Mesendoderm (in vitro differentiated cells): ENCODE results near the gene TRMT2A.

Experiments
- DNase-seq: peaks from one replicate; pipeline ENCODE4 v3.0.0; 2013
- H2AK5ac ChIP-seq: 2 replicates; pipeline ENCODE4 v1.6.1; 2013; ENCODE audit warnings: low read length, inconsistent platforms
- H2BK120ac ChIP-seq: 2 replicates; pipeline ENCODE4 v1.6.1; 2013; ENCODE audit warnings: low read depth, mild to moderate bottlenecking, low read length, moderate library complexity, mixed read lengths
- H2BK15ac ChIP-seq: replicated peaks from 2 replicates; pipeline ENCODE4 v1.6.1; 2013; ENCODE audit warnings: low read depth, mild to moderate bottlenecking, moderate library complexity
- H2BK5ac ChIP-seq: 2 replicates; pipeline ENCODE4 v1.6.1; 2013; ENCODE audit warnings: low read length, inconsistent platforms
- H3K18ac ChIP-seq: 2 replicates; pipeline ENCODE4 v1.6.1; 2013; ENCODE audit warnings: mild to moderate bottlenecking, low read length, mixed read lengths
- H3K23ac ChIP-seq: one replicate; pipeline ENCODE4 v1.6.1; 2013; ENCODE audit warnings: low read length
- H3K27ac ChIP-seq: 2 replicates; pipeline ENCODE4 v1.5.1; 2013; ENCODE audit warnings: low read depth, mild to moderate bottlenecking, inconsistent platforms, low read length, moderate library complexity
- H3K27me3 ChIP-seq: 2 replicates; pipeline ENCODE4 v1.6.1; 2013; ENCODE audit warnings: low read length, control low read depth, mild to moderate bottlenecking, inconsistent platforms; ENCODE audit not compliant: insufficient read depth, poor library complexity
- H3K36me3 ChIP-seq: 2 replicates; pipeline ENCODE4 v1.6.1; 2013; ENCODE audit warnings: low read length, inconsistent platforms; ENCODE audit not compliant: control insufficient read depth, insufficient read depth
- H3K4ac ChIP-seq: one replicate; pipeline ENCODE4 v1.6.1; 2013; ENCODE audit warnings: low read depth, mild to moderate bottlenecking, low read length, moderate library complexity
- H3K4me1 ChIP-seq: 2 replicates; pipeline ENCODE4 v1.6.1; 2013; ENCODE audit warnings: low read depth, low read length, inconsistent platforms; ENCODE audit not compliant: control insufficient read depth
- H3K4me2 ChIP-seq: 2 replicates; pipeline ENCODE4 v1.6.1; 2013; ENCODE audit warnings: low read length
- H3K4me3 ChIP-seq: 2 replicates; pipeline ENCODE4 v1.5.1; 2013; ENCODE audit warnings: mild to moderate bottlenecking, low read length
- H3K56ac ChIP-seq: one replicate; pipeline ENCODE4 v1.6.1; 2013; ENCODE audit warnings: low read length
- H3K79me1 ChIP-seq: 2 replicates; pipeline ENCODE4 v1.6.1; 2013; ENCODE audit warnings: low read length, inconsistent platforms
- H3K79me2 ChIP-seq: 2 replicates; pipeline ENCODE4 v1.6.1; 2013; ENCODE audit warnings: mild to moderate bottlenecking, low read length; ENCODE audit not compliant: control insufficient read depth, insufficient read depth
- H3K9ac ChIP-seq: 2 replicates; pipeline ENCODE4 v1.6.1; 2013; ENCODE audit warnings: low read length, inconsistent platforms
- H4K5ac ChIP-seq: one replicate; pipeline ENCODE4 v1.6.1; 2013; ENCODE audit warnings: low read length
- H4K8ac ChIP-seq: one replicate; pipeline ENCODE4 v1.6.1; 2013; ENCODE audit warnings: low read depth, mild to moderate bottlenecking, control low read depth, low read length, moderate library complexity
- WGBS: extraction: QIAGEN DNeasy Blood & Tissue Kit; methylation state at CpG from one replicate; pipeline ENCODE4 v1.1.7; 2013; ENCODE audit warnings: low lambda C conversion rate, missing lambda C conversion rate; ENCODE audit not compliant: insufficient coverage; ENCODE audit errors: extremely low coverage; 5-methylcytosine and 5-hydroxymethylcytosine counted together

Gene TRMT2A

GRCh38 chr22:20089226-20089976 is 27.6 kb downstream of the TRMT2A start:
- no peak overlapping the region for H3K56ac ChIP-seq
- no peak overlapping the region for H3K23ac ChIP-seq
- peaks cover 4% of the 10 kb centered on the region for H3K4me1 ChIP-seq
- no peak overlapping the region for H2AK5ac ChIP-seq
- H3K27me3 ChIP-seq = no peaks in the 10 kb centered on the region
- H4K5ac ChIP-seq = no peak overlapping the region
- H3K36me3 ChIP-seq = peaks cover 51% of the 10 kb centered on the region
- WGBS = no CpG with 5 or more reads among the region's 17 CpGs
- H3K4ac ChIP-seq = no peak overlapping the region
- DNase-seq = no peak
- H3K27ac ChIP-seq = no peak overlapping the region
- no peak overlapping the region for H2BK5ac ChIP-seq
- no peak overlapping the region for H4K8ac ChIP-seq
- no peak overlapping the region for H3K4me2 ChIP-seq
- peaks cover 27% of the 10 kb centered on the region for H3K79me2 ChIP-seq
- no peak overlapping the region for H3K4me3 ChIP-seq
- no peak overlapping the region for H2BK15ac ChIP-seq
- no peak overlapping the region for H3K9ac ChIP-seq
- H2BK120ac ChIP-seq = no peak overlapping the region
- peaks cover 41% of the 10 kb centered on the region for H3K79me1 ChIP-seq
- H3K18ac ChIP-seq = no peak overlapping the region

DNA sequence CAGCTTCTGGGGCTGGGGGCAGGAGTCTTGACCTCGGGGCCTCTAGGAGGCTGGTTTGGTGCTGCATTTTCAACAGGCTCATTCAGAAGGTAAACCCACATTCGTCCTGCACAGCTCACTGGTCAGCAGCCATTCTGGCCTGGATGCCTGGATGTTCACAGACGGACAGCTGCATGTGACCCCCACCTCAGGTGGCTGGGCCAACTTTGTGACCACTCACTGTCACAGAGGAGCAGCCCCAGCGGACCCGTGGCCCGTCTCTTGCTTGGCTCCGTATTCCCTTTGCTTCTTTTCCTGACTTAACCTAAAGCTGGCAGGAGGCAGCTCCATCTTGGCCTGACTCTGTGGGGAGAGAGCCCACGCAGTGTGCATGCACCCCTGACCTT is 28.8 kb downstream of the TRMT2A start:
- no peak overlapping the region for H2BK5ac ChIP-seq
- no peak overlapping the region for H3K4me3 ChIP-seq
- no CpG with 5 or more reads among the region's 8 CpGs for WGBS
- H3K23ac ChIP-seq = no peak overlapping the region
- no peak overlapping the region for H2AK5ac ChIP-seq
- peaks cover 45% of the 10 kb centered on the region for H3K36me3 ChIP-seq
- H4K8ac ChIP-seq = no peak overlapping the region
- no peak overlapping the region for H3K56ac ChIP-seq
- H3K4me1 ChIP-seq = peaks cover 6% of the 10 kb centered on the region
- H3K27me3 ChIP-seq = no peaks in the 10 kb centered on the region
- no peak overlapping the region for H4K5ac ChIP-seq
- H3K27ac ChIP-seq = no peak overlapping the region
- no peak overlapping the region for H2BK120ac ChIP-seq
- no peak overlapping the region for H3K9ac ChIP-seq
- peaks cover 41% of the 10 kb centered on the region for H3K79me1 ChIP-seq
- no peak overlapping the region for H3K4ac ChIP-seq
- H3K18ac ChIP-seq = no peak overlapping the region
- no peak for DNase-seq
- H3K4me2 ChIP-seq = no peak overlapping the region
- H3K79me2 ChIP-seq = peaks cover 38% of the 10 kb centered on the region
- H2BK15ac ChIP-seq = no peak overlapping the region

- no CpG with 5 or more reads among the region's 14 CpGs for WGBS
- no peak overlapping the region for H2AK5ac ChIP-seq
- H4K5ac ChIP-seq = no peak overlapping the region
- H2BK15ac ChIP-seq = no peak overlapping the region
- no peak overlapping the region for H3K23ac ChIP-seq
- H3K4me3 ChIP-seq = no peak overlapping the region
- H3K18ac ChIP-seq = no peak overlapping the region
- H3K79me2 ChIP-seq = peaks cover 45% of the 10 kb centered on the region
- no peak overlapping the region for H2BK120ac ChIP-seq
- H3K27me3 ChIP-seq = no peaks in the 10 kb centered on the region
- H3K4me2 ChIP-seq = no peak overlapping the region
- H3K9ac ChIP-seq = no peak overlapping the region
- H3K56ac ChIP-seq = no peak overlapping the region
- H3K27ac ChIP-seq = no peak overlapping the region
- peaks cover 12% of the 10 kb centered on the region for H3K4me1 ChIP-seq
- H3K79me1 ChIP-seq = peaks cover 45% of the 10 kb centered on the region
- peaks cover 45% of the 10 kb centered on the region for H3K36me3 ChIP-seq
- no peak overlapping the region for H4K8ac ChIP-seq
- H3K4ac ChIP-seq = no peak overlapping the region
- no peak overlapping the region for H2BK5ac ChIP-seq
- DNase-seq = no peak
Measured at GRCh38 chr22:20087319-20088262, 29.4 kb downstream of the TRMT2A start.

- no peak for DNase-seq
- no peak overlapping the region for H3K4me2 ChIP-seq
- H3K36me3 ChIP-seq = peaks cover 40% of the 10 kb centered on the region
- peaks cover 52% of the 10 kb centered on the region for H3K79me2 ChIP-seq
- H4K8ac ChIP-seq = no peak overlapping the region
- H3K27ac ChIP-seq = no peak overlapping the region
- peaks cover 13% of the 10 kb centered on the region for H3K4me1 ChIP-seq
- no CpG with 5 or more reads among the region's 5 CpGs for WGBS
- no peak overlapping the region for H2AK5ac ChIP-seq
- no peak overlapping the region for H2BK15ac ChIP-seq
- no peak overlapping the region for H2BK120ac ChIP-seq
- no peak overlapping the region for H2BK5ac ChIP-seq
- no peak overlapping the region for H3K56ac ChIP-seq
- H4K5ac ChIP-seq = no peak overlapping the region
- H3K9ac ChIP-seq = no peak overlapping the region
- no peak overlapping the region for H3K23ac ChIP-seq
- no peaks in the 10 kb centered on the region for H3K27me3 ChIP-seq
- no peak overlapping the region for H3K4ac ChIP-seq
- peaks cover 46% of the 10 kb centered on the region for H3K79me1 ChIP-seq
- no peak overlapping the region for H3K4me3 ChIP-seq
- no peak overlapping the region for H3K18ac ChIP-seq
Measured at GRCh38 chr22:20086763-20087162, 30.3 kb downstream of the TRMT2A start.

GRCh38 chr22:20086101-20086599 is 30.9 kb downstream of the TRMT2A start:
- no peak overlapping the region for H2AK5ac ChIP-seq
- H2BK5ac ChIP-seq = no peak overlapping the region
- no peak overlapping the region for H3K4me3 ChIP-seq
- H4K8ac ChIP-seq = no peak overlapping the region
- no peak overlapping the region for H2BK120ac ChIP-seq
- H3K9ac ChIP-seq = no peak overlapping the region
- H3K79me1 ChIP-seq = peaks cover 47% of the 10 kb centered on the region
- H3K4me1 ChIP-seq = peaks cover 18% of the 10 kb centered on the region
- H3K36me3 ChIP-seq = peaks cover 40% of the 10 kb centered on the region
- WGBS = no CpG with 5 or more reads among the region's 24 CpGs
- no peak overlapping the region for H4K5ac ChIP-seq
- no peak overlapping the region for H2BK15ac ChIP-seq
- H3K4ac ChIP-seq = no peak overlapping the region
- H3K27me3 ChIP-seq = no peaks in the 10 kb centered on the region
- H3K79me2 ChIP-seq = peaks cover 58% of the 10 kb centered on the region
- H3K4me2 ChIP-seq = no peak overlapping the region
- H3K56ac ChIP-seq = no peak overlapping the region
- no peak overlapping the region for H3K18ac ChIP-seq
- no peak for DNase-seq
- no peak overlapping the region for H3K23ac ChIP-seq
- no peak overlapping the region for H3K27ac ChIP-seq
